Lower leg skin (tissue), 3 donors: ENCODE results near the gene ANO2.

Source experiments
- CTCF ChIP-seq, 3 donors: fragments of 450-650 bp; IDR thresholded peaks; one replicate each; pipeline ENCODE4 v1.5.1; 2016; ENCODE audit warnings: antibody characterized with exemption in 3 of 3, mild to moderate bottlenecking in 3 of 3, moderate library complexity in 2 of 3
- POLR2A ChIP-seq, 2 donors: fragments of 450-650 bp; IDR thresholded peaks; one replicate each; pipeline ENCODE4 v1.6.1; 2016 to 2017; ENCODE audit warnings: antibody characterized with exemption in 2 of 2, mild to moderate bottlenecking in 1 of 2, moderate library complexity in 1 of 2

- no peak for TF ChIP-seq CTCF (IDR thresholded peaks at IDR 0.05)
- no peak for TF ChIP-seq POLR2A (IDR thresholded peaks at IDR 0.05)
Observed at GRCh38 chr12:5898874-5899273, 46.2 kb downstream of the ANO2 start.
